T-helper 17 cell (primary cell): Measurements from ENCODE around the gene PARP9. TPM values are rescaled to one million over a fixed set of nuclear protein-coding genes. Genes with fewer than 3 reads are reported as not detected.
"Not testable (repeated sequence)": the region's sequence is repeated elsewhere in the genome, so short reads cannot be mapped to it uniquely, and the experiment has no call there.

ENCODE experiments used
- ATAC-seq: fragments of 150-1000 bp; cut with Tn5 transposase; 2 replicates; pipeline ENCODE4 v1.10.0; 2021; ENCODE audit warnings: mild to moderate bottlenecking, moderate library complexity
- DNase-seq, 3 donors: peaks; one replicate each; pipeline versions ENCODE4 v3.0.0 to v3.0.0-alpha.2; 2020 to 2021
- H3K9me3 ChIP-seq: one replicate; pipeline ENCODE4 v1.7.0; 2013; ENCODE audit warnings: low read length, mild to moderate bottlenecking; ENCODE audit not compliant: control insufficient read depth, poor library complexity, severe bottlenecking
- H3K27ac Mint-ChIP-seq: one replicate; pipeline ENCODE4 v1.8.0; 2022; ENCODE audit warnings: mild to moderate bottlenecking, moderate library complexity, mixed read lengths
- H3K27me3 Mint-ChIP-seq: one replicate; pipeline ENCODE4 v1.8.0; 2022; ENCODE audit warnings: mixed read lengths
- H3K36me3 Mint-ChIP-seq: one replicate; pipeline ENCODE4 v1.8.0; 2022; ENCODE audit warnings: low read depth, mixed read lengths
- H3K4me1 Mint-ChIP-seq: one replicate; pipeline ENCODE4 v1.8.0; 2022; ENCODE audit warnings: mild to moderate bottlenecking, mixed read lengths
- H3K4me3 Mint-ChIP-seq: one replicate; pipeline ENCODE4 v1.8.0; 2022; ENCODE audit warnings: mild to moderate bottlenecking, moderate library complexity, mixed read lengths
- total RNA-seq, 4 donors: library from RNA in 2 of 4; stranded (reverse) in 2 of 4; gene quantifications; one replicate each; pipeline ENCODE4 v1.2.3 and lab custom pipeline; 2022 to 2026

Gene PARP9
- total RNA-seq, 2 donors from 2014 or later, result 19.6 to 20.2 TPM

DNA sequence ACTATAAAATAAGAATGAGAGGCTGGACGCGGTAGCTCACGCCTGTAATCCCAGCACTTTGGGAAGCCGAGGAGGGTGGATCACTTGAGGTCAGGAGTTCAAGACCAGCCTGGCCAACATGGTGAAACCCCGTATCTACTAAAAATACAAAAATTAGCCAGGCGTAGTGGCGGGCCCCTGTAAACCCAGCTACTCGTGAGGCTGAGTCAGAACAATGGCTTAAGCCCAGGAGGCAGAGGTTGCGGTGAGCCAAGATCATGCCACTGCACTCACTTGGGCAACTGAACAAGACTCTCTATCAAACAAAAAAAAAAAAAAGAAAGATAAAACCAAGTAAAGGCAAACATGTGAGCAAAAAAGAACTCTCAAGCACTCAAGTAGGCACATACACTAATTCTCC is 55.2 kb downstream of the PARP9 start:
- not testable (repeated sequence) for H3K4me3 Mint-ChIP-seq, ATAC-seq, H3K27me3 Mint-ChIP-seq, DNase-seq, H3K36me3 Mint-ChIP-seq, H3K27ac Mint-ChIP-seq, H3K9me3 ChIP-seq
- peaks cover 47% of the 10 kb centered on the region for H3K4me1 Mint-ChIP-seq

DNA sequence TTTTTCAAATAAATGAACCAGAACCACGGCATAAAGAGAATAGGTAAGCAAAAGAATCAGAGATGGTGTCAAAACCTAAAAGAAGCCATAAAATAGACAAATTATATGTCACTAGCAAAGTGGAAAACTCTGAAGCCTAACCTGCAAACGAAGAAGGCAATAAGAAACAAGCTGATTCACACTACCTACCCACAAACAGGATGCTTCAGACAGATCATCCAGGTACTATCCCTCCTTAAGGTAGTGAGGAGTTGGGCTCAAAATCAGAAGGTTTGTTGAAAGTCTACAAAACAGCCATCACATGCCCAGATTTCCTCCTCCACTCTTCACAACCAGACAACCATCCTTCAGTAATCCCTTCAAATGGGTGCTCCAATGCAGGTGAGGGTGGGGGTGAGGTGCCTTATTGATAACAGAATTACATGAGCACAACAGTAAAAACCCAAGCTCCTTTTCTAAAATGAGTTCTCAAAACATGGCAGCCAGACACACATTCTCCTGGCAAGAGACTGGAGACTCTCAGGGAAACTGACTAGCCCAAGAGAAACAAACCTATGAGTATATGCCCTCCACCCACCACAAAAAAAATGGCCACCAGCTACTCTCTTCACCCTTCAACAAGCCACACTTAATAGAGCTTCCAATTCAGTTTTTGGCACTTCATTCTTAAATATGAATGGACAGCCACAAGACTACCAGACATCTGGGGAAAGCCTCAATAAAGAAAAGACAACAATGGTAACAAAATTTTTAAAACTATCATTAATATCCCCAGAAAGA is 55.8 kb downstream of the PARP9 start:
- H3K27ac Mint-ChIP-seq, result no peak overlapping the region
- peak; percentile 40 for ATAC-seq
- H3K9me3 ChIP-seq, result no peaks in the 10 kb centered on the region
- H3K36me3 Mint-ChIP-seq, result peaks cover 4% of the 10 kb centered on the region
- DNase-seq, result no peak
- peaks cover 43% of the 10 kb centered on the region for H3K4me1 Mint-ChIP-seq
- H3K27me3 Mint-ChIP-seq, result no peaks in the 10 kb centered on the region
- H3K4me3 Mint-ChIP-seq, result no peak overlapping the region

DNA sequence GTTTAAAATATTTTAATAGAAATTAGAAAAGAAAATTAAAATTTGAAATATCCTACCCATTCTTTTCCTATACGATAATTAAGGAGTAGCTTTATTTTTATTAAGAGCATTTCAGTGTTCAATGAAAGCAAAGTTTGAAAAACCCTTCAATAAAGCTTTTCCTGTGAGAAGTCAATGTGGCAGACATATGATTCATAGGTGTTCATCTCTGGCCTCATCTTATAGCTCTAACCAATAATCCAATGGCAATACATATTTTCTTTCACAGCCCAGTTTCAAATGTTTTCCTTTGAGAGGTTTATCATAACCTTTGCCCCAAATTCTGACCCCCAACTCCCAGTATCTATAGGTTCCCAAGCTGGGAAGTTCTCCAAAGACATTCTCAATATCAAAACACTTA is 57.6 kb downstream of the PARP9 start:
- Mint-ChIP-seq H3K4me1 (peaks cover 46% of the 10 kb centered on the region), H3K4me3 (no peak overlapping the region), H3K36me3 (peaks cover 4% of the 10 kb centered on the region), H3K27ac (no peak overlapping the region), H3K27me3 (no peaks in the 10 kb centered on the region)
- ATAC-seq (no peak), DNase-seq (no peak)
- no peaks in the 10 kb centered on the region for H3K9me3 ChIP-seq

DNA sequence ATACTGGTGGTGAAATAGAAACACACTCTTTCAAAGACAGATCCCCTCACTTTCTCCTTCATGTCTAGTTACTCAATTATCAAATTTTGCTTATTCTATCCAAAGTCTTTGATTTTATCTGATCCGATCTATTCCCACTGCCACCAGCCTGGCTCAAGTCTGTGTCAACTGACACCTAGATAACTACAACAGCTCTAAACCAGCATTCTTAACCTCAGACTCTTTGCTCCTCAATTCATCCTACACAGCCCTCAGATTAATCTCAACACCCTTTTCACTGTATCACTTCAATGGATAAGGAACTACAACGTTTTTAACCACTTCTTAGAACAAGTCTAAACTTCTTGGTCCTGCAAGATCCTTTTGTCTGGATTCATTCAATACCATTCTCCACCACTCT is 58.4 kb downstream of the PARP9 start:
- H3K27me3 Mint-ChIP-seq, result no peaks in the 10 kb centered on the region
- no peak overlapping the region for H3K4me3 Mint-ChIP-seq
- ATAC-seq (no peak), DNase-seq (no peak)
- H3K4me1 Mint-ChIP-seq, result peaks cover 44% of the 10 kb centered on the region
- H3K36me3 Mint-ChIP-seq, result peaks cover 4% of the 10 kb centered on the region
- no peak overlapping the region for H3K27ac Mint-ChIP-seq
- H3K9me3 ChIP-seq, result no peaks in the 10 kb centered on the region

DNA sequence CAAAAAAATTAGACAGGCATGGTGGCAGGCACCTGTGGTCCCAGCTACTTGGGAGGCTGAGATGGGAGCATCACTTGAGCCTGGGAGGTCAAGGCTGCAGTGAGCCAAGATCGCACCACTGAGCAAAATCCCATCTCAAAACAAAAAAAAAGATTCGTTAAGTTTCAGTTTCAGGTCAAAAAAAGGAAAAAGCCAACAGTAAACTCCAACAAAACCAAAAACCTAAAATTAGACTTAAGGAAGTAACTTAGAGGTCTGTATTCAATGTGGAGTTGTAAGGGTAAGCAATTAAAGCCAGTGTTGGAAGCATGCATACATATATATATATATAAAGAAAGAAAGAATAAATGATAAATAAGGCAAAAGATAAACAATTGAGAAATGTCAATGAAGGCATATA is 61.2 kb downstream of the PARP9 start:
- H3K36me3 Mint-ChIP-seq, result peaks cover 2% of the 10 kb centered on the region
- H3K4me1 Mint-ChIP-seq, result peaks cover 41% of the 10 kb centered on the region
- DNase-seq, result no peak
- H3K27ac Mint-ChIP-seq, result no peak overlapping the region
- H3K9me3 ChIP-seq, result no peaks in the 10 kb centered on the region
- no peak for ATAC-seq
- H3K4me3 Mint-ChIP-seq, result no peak overlapping the region
- no peaks in the 10 kb centered on the region for H3K27me3 Mint-ChIP-seq

DNA sequence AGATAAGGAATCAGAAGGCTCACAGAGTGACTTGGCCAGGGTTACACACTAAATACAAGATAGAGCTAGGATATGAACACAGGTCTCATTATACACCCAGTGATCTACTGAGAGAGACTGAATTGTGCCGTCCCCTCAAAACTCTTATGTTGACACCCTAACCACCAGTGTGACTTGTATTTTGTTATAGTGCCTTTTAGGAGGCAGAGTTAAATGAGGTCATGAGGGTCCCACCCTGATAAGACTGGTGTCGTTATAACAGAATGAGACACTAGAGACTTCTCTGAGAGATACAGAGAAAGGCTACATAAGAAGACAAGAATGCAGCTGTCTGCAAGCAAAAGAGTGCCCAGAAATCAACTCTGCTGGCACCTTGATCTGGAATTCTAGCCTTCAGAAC is 62.0 kb downstream of the PARP9 start:
- H3K36me3 Mint-ChIP-seq, result peaks cover 2% of the 10 kb centered on the region
- DNase-seq, result no peak
- H3K27ac Mint-ChIP-seq, result no peak overlapping the region
- H3K4me1 Mint-ChIP-seq, result peaks cover 46% of the 10 kb centered on the region
- no peaks in the 10 kb centered on the region for H3K9me3 ChIP-seq
- ATAC-seq, result no peak
- H3K4me3 Mint-ChIP-seq, result no peak overlapping the region
- no peaks in the 10 kb centered on the region for H3K27me3 Mint-ChIP-seq

DNA sequence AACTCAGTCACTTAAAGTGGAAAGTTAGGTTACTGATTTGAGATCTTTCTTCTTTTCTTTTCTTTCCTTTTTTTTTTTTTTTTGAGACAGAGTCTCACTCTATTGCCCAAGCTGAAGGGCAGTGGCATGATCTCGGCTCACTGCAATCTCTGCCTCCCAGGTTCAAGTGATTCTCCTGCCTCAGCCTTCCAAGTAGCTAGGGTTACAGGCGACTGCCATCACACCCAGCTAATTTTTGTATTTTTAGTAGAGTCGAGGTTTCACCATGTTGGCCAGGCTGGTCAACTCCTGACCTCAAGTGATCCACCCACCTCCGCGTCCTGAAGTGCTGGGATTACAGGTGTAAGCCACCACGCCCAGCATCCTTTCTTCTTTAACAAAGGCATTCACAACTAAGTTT is 63.1 kb downstream of the PARP9 start:
- DNase-seq, H3K36me3 Mint-ChIP-seq, ATAC-seq, H3K9me3 ChIP-seq, H3K27me3 Mint-ChIP-seq: not testable (repeated sequence)
- Mint-ChIP-seq H3K27ac (peak overlapping the region; percentile 67), H3K4me3 (peak overlapping the region; percentile 47), H3K4me1 (peaks cover 45% of the 10 kb centered on the region)

DNA sequence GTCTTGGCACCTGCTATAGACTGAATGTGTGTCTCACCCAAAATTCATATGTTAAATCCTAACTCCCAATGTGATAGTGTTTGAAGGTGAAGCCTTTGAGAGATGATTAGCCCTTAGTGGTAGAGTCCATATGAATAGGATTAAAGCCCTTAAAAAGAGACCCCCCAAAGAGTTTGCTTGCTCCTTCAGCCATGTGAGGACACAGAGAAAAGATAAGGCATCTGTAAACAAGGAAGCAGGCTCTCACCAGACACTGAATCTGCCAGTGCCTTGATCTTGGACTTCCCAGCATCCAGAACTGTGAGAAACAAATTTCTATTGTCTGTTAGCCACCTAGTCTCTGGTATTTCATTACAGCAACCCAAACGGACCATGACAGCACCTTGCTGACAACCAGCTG is 65.9 kb downstream of the PARP9 start:
- ATAC-seq, result no peak
- peak overlapping the region; percentile 57 for H3K27ac Mint-ChIP-seq
- H3K9me3 ChIP-seq, result no peaks in the 10 kb centered on the region
- DNase-seq, result no peak
- no peak overlapping the region for H3K4me3 Mint-ChIP-seq
- peaks cover 3% of the 10 kb centered on the region for H3K36me3 Mint-ChIP-seq
- H3K27me3 Mint-ChIP-seq, result no peaks in the 10 kb centered on the region
- peaks cover 42% of the 10 kb centered on the region for H3K4me1 Mint-ChIP-seq

DNA sequence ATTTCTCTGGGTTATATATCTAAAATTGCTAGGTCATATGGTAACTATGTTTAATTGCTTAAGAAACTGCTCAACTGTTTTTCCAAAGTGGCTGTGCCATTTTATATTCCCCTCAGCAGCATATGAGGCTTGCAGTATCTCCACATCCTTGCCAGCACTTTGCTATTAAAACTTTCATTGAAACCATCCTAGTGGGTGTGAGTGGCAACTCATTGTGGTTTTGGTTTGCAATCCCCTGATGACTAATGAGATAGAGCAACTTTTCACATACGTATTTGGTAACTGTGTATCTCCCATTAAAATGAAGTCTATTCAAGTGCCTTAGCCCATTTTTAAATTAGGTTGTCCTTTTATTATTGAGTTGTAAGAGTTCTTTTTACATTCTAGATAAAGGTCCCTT is 66.7 kb downstream of the PARP9 start:
- peaks cover 4% of the 10 kb centered on the region for H3K36me3 Mint-ChIP-seq
- peaks cover 40% of the 10 kb centered on the region for H3K4me1 Mint-ChIP-seq
- no peaks in the 10 kb centered on the region for H3K9me3 ChIP-seq
- peak overlapping the region; percentile 57 for H3K27ac Mint-ChIP-seq
- no peaks in the 10 kb centered on the region for H3K27me3 Mint-ChIP-seq
- no peak overlapping the region for H3K4me3 Mint-ChIP-seq
- ATAC-seq (peak; percentile 88), DNase-seq (no peak)

DNA sequence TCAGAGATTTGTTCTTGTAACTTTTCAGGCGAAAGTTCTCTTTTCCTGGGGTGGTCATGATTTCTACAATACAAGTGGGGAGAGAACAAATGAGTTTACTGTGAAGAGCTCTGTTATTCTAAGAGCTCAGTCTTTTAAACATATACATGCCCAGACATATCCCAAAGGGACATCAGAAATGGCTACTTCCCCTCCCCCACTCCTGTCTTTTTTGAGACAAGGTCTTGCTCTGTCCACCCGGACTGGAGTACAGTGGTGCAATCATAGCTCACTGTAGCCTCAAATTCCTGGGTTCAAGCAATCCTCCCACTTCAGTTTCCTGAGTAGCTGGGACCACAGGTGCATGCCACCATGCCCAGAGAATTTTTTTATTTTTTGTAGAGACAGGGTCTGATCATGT is 67.6 kb downstream of the PARP9 start:
- Mint-ChIP-seq H3K4me1 (peaks cover 33% of the 10 kb centered on the region), H3K4me3 (no peak overlapping the region), H3K27ac (peak overlapping the region; percentile 53), H3K36me3 (peaks cover 4% of the 10 kb centered on the region), H3K27me3 (no peaks in the 10 kb centered on the region)
- no peaks in the 10 kb centered on the region for H3K9me3 ChIP-seq
- ATAC-seq, result no peak
- DNase-seq, result no peak

DNA sequence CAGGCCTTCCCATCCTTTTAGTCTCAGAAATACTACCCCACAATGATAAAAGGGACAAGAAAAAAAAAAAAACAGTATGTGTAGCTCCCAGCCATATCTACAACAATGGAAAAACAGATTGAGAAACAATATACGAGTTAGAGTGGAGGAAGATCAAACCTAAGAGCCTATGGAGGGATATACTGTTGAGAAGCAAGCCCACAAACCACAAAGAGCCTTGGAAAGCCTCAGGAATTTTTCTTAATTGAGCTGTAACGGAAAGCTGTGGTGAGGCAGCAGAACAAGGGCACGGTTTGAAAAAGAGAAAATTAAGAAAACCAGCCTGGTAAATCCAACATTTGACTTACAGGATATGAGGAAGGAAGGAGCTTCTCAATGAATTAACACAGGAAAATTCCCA is 70.8 kb downstream of the PARP9 start:
- DNase-seq (no peak), ATAC-seq (no peak)
- H3K27ac Mint-ChIP-seq, result no peak overlapping the region
- H3K9me3 ChIP-seq, result no peaks in the 10 kb centered on the region
- H3K4me1 Mint-ChIP-seq, result peaks cover 28% of the 10 kb centered on the region
- H3K4me3 Mint-ChIP-seq, result no peak overlapping the region
- H3K36me3 Mint-ChIP-seq, result peaks cover 6% of the 10 kb centered on the region
- no peaks in the 10 kb centered on the region for H3K27me3 Mint-ChIP-seq

DNA sequence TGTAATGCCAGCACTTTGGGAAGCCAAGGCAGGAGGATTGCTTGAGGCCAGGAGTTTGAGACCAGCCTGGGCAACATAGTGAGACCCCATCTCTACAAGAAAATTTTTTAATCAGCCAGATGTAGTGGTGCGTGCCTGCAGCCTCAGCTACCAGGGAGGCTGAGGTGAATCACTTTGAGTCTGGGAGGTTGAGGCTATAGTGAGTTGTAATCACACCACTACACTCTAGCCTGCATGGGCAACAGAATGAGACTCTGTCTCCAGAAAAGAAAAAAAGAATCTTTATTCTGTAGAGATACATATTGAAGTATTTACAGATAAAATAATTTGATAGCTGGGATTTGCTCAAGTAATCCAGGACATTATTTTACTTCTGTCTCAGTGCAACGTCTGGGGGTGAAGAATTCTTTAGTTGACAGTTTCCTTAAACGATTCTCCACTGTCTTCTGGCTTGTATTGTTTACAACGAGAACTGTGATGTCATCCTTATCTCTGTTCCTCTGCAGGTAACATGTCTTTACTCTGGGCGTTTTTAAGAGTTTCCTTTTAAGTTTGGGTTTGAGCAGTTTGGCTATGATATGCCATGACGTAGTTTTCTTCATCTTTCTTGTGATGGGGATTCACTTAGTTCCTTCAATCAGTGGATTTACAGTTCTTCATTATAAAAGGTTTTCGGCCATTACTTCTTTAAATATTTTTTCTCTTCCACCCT is 75.7 kb downstream of the PARP9 start:
- no peak for ATAC-seq
- H3K27ac Mint-ChIP-seq, result no peak overlapping the region

DNA sequence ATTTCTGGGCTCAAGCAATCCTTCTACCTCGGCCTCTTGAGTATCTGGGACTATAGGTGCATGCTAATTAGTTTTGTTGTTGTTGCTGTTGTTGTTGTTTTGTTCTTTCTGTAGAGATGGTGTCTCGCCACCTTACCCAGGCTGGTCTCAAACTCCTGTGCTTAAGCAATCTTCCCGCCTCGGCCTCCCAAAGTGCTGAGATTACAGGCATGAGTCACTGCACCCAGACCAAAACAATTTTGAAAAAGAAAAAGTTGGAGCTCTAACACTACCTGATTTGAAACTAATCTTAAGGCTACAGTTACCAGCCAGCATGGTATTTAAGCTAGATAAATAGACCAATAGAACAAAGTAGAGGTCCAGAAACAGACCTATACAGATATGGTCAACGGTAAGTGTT is 79.1 kb downstream of the PARP9 start:
- ATAC-seq, result no peak
- no peaks in the 10 kb centered on the region for H3K9me3 ChIP-seq
- peak overlapping the region; percentile 59 for H3K27ac Mint-ChIP-seq
- peaks cover 2% of the 10 kb centered on the region for H3K36me3 Mint-ChIP-seq
- H3K27me3 Mint-ChIP-seq, result no peaks in the 10 kb centered on the region
- peaks cover 27% of the 10 kb centered on the region for H3K4me1 Mint-ChIP-seq
- no peak overlapping the region for H3K4me3 Mint-ChIP-seq
- no peak for DNase-seq

More for the DNA sequence above, 75.7 kb downstream of the PARP9 start:
- DNase-seq, result no peak
- H3K36me3 Mint-ChIP-seq, result peaks cover 4% of the 10 kb centered on the region
- no peaks in the 10 kb centered on the region for H3K9me3 ChIP-seq
- no peak overlapping the region for H3K4me3 Mint-ChIP-seq
- no peaks in the 10 kb centered on the region for H3K27me3 Mint-ChIP-seq
- peaks cover 21% of the 10 kb centered on the region for H3K4me1 Mint-ChIP-seq

DNA sequence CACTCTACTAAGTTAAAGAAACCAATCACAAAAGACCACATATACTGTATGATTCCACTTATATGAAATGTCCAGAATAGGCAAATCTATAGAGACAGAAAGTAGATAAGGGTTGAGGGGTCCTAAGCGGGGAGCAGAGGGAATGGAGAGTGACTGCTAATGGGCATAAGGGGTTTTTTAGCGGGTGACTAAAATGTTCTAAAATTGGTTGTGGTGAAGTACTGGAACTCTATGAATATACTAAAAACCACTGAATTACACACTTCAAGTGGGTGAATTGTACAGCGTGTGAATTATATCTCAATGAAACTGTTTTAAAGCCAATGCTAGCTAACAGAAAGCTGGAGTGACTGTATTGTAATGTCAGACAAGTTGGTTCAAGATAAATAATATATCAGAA is 82.7 kb downstream of the PARP9 start:
- H3K27ac Mint-ChIP-seq, result peak overlapping the region; percentile 75
- DNase-seq (no peak), ATAC-seq (no peak)
- no peak overlapping the region for H3K4me3 Mint-ChIP-seq
- H3K27me3 Mint-ChIP-seq, result no peaks in the 10 kb centered on the region
- no peaks in the 10 kb centered on the region for H3K36me3 Mint-ChIP-seq
- H3K9me3 ChIP-seq, result no peaks in the 10 kb centered on the region
- H3K4me1 Mint-ChIP-seq, result peaks cover 27% of the 10 kb centered on the region
